Activated CD8-positive, alpha-beta T cell treated with anti-CD3 and anti-CD28 coated beads, Interleukin-2, amount 10 ng/mL, durations not matched to agents 7 days and 5 days (primary cell): ENCODE results near the gene CPNE2. TPM values are rescaled to one million over a fixed set of nuclear protein-coding genes. Genes with fewer than 3 reads are reported as not detected.

Experiments used
- ATAC-seq: fragments of 150-1000 bp; cut with Tn5 transposase; one replicate; pipeline ENCODE4 v1.10.0; 2021; ENCODE audit warnings: moderate library complexity
- CTCF ChIA-PET: fragments of 350-600 bp; sonication (Branson Sonifier 250); formaldehyde crosslinking; loops from one replicate; lab custom pipeline; 2021; ENCODE audit warnings: antibody characterized with exemption; lab: Charles Lee
- POLR2A ChIA-PET: fragments of 350-600 bp; sonication (Branson Sonifier 250); formaldehyde crosslinking; loops from one replicate; lab custom pipeline; 2021; ENCODE audit warnings: antibody characterized with exemption; lab: Charles Lee
- DNase-seq: peaks from one replicate; pipeline ENCODE4 v3.0.0-alpha.2; 2020
- H3K27ac Mint-ChIP-seq: one replicate; pipeline ENCODE4 v1.8.0; 2021; ENCODE audit warnings: mild to moderate bottlenecking, mixed read lengths
- H3K27me3 Mint-ChIP-seq: one replicate; pipeline ENCODE4 v1.8.0; 2021; ENCODE audit warnings: low read depth, mixed read lengths
- H3K36me3 Mint-ChIP-seq: one replicate; pipeline ENCODE4 v1.8.0; 2021; ENCODE audit warnings: low read depth, mixed read lengths
- H3K4me1 Mint-ChIP-seq: one replicate; pipeline ENCODE4 v1.8.0; 2021; ENCODE audit warnings: low read depth, mixed read lengths
- H3K4me3 Mint-ChIP-seq: one replicate; pipeline ENCODE4 v1.8.0; 2021; ENCODE audit warnings: mild to moderate bottlenecking, mixed read lengths
- H3K9me3 Mint-ChIP-seq: one replicate; pipeline ENCODE4 v1.8.0; 2022; ENCODE audit warnings: mixed read lengths; ENCODE audit not compliant: insufficient read depth
- total RNA-seq, 2 experiments: library from RNA; stranded (reverse); gene quantifications; one replicate each; pipeline ENCODE4 v1.2.3, GENCODE V29; 2021

CPNE2 gene
- total RNA-seq, 2 experiments from 2014 or later, result 11.3 to 12.5 TPM

GRCh38 chr16:57133886-57134285, 41.5 kb downstream of the CPNE2 start:
- Mint-ChIP-seq H3K4me3 (peak overlapping the region; percentile 76), H3K27me3 (no peaks in the 10 kb centered on the region), H3K36me3 (peaks cover 11% of the 10 kb centered on the region), H3K27ac (peak overlapping the region; percentile 88), H3K4me1 (peaks cover 72% of the 10 kb centered on the region), H3K9me3 (no peaks in the 10 kb centered on the region)
- DNase-seq (peak; percentile 47), ATAC-seq (peak; percentile 10)
- POLR2A ChIA-PET, result interaction anchor here (0.7 to 1.1 kb wide), 4 partner anchors 9 to 22 kb away, joined by 3 to 6 read pairs (median 3); no protein-coding TSS in a partner anchor
- CTCF ChIA-PET, result interaction anchor here (1.2 to 5.7 kb wide), 4 partner anchors 17 to 50 kb away, joined by 4 to 20 read pairs (median 10); partner anchors contain the start of gene CPNE2

- no peaks in the 10 kb centered on the region for H3K27me3 Mint-ChIP-seq
- peaks cover 67% of the 10 kb centered on the region for H3K4me1 Mint-ChIP-seq
- H3K27ac Mint-ChIP-seq, result peak overlapping the region; percentile 88
- peaks cover 14% of the 10 kb centered on the region for H3K36me3 Mint-ChIP-seq
- H3K9me3 Mint-ChIP-seq, result no peaks in the 10 kb centered on the region
- ChIA-PET CTCF (interaction anchor here (1.1 to 5.7 kb wide), 7 partner anchors 12 to 94 kb away, joined by 3 to 20 read pairs (median 4); no protein-coding TSS in a partner anchor), POLR2A (interaction anchor here (1.0 to 1.7 kb wide), 3 partner anchors 9 to 51 kb away, joined by 3 to 6 read pairs (median 5); partner anchors contain the start of genes PSME3IP1 and RSPRY1)
- peak; percentile 74 for ATAC-seq
- peak; percentile 56 for DNase-seq
- H3K4me3 Mint-ChIP-seq, result peak overlapping the region; percentile 76
Measured at GRCh38 chr16:57134982-57135381, 42.6 kb downstream of the CPNE2 start.

GRCh38 chr16:57137043-57137442, 44.7 kb downstream of the CPNE2 start:
- Mint-ChIP-seq H3K4me1 (peaks cover 68% of the 10 kb centered on the region), H3K27ac (peak overlapping the region; percentile 30), H3K9me3 (no peaks in the 10 kb centered on the region), H3K36me3 (peaks cover 14% of the 10 kb centered on the region), H3K4me3 (no peak overlapping the region), H3K27me3 (no peaks in the 10 kb centered on the region)
- ATAC-seq (no peak), DNase-seq (no peak)
- ChIA-PET POLR2A (interaction anchor here (1.2 kb wide), 1 partner anchor 53 kb away, joined by 3 read pairs; no protein-coding TSS in a partner anchor), CTCF (interaction anchor here (3.9 to 5.7 kb wide), 2 partner anchors 14 to 53 kb away, joined by 11 to 20 read pairs; no protein-coding TSS in a partner anchor)

- no peaks in the 10 kb centered on the region for H3K9me3 Mint-ChIP-seq
- H3K4me1 Mint-ChIP-seq, result peaks cover 68% of the 10 kb centered on the region
- H3K36me3 Mint-ChIP-seq, result peaks cover 14% of the 10 kb centered on the region
- ChIA-PET CTCF (interaction anchor here (0.6 to 1.3 kb wide), 3 partner anchors 8 to 44 kb away, joined by 3 to 5 read pairs (median 4); no protein-coding TSS in a partner anchor), POLR2A (no interaction called here)
- no peaks in the 10 kb centered on the region for H3K27me3 Mint-ChIP-seq
- ATAC-seq (no peak), DNase-seq (no peak)
- H3K4me3 Mint-ChIP-seq, result no peak overlapping the region
- H3K27ac Mint-ChIP-seq, result peak overlapping the region; percentile 36
Measured at GRCh38 chr16:57137566-57138273, 45.3 kb downstream of the CPNE2 start.

- ATAC-seq, result no peak
- DNase-seq, result no peak
- Mint-ChIP-seq H3K9me3 (no peaks in the 10 kb centered on the region), H3K36me3 (peaks cover 14% of the 10 kb centered on the region), H3K4me3 (no peak overlapping the region), H3K4me1 (peaks cover 65% of the 10 kb centered on the region), H3K27ac (peak overlapping the region; percentile 36), H3K27me3 (no peaks in the 10 kb centered on the region)
- CTCF ChIA-PET, result interaction anchor here (0.6 to 1.3 kb wide), 3 partner anchors 9 to 45 kb away, joined by 3 to 5 read pairs (median 4); no protein-coding TSS in a partner anchor
- POLR2A ChIA-PET, result no interaction called here
Measured at GRCh38 chr16:57138281-57138935, 46.0 kb downstream of the CPNE2 start.

GRCh38 chr16:57140931-57141668, 48.7 kb downstream of the CPNE2 start:
- POLR2A ChIA-PET, result interaction anchor here (0.9 to 1.7 kb wide), 2 partner anchors 10 to 12 kb away, joined by 5 to 6 read pairs; no protein-coding TSS in a partner anchor
- Mint-ChIP-seq H3K36me3 (peaks cover 14% of the 10 kb centered on the region), H3K27ac (peak overlapping the region; percentile 76), H3K9me3 (no peaks in the 10 kb centered on the region), H3K27me3 (no peaks in the 10 kb centered on the region), H3K4me3 (no peak overlapping the region), H3K4me1 (peaks cover 40% of the 10 kb centered on the region)
- ATAC-seq (peak; percentile 42), DNase-seq (no peak)
- CTCF ChIA-PET, result interaction anchor here (0.6 to 2.9 kb wide), 6 partner anchors 11 to 57 kb away, joined by 3 to 13 read pairs (median 5); no protein-coding TSS in a partner anchor

- Mint-ChIP-seq H3K27ac (peak overlapping the region; percentile 76), H3K4me1 (peaks cover 39% of the 10 kb centered on the region), H3K36me3 (peaks cover 12% of the 10 kb centered on the region), H3K9me3 (no peaks in the 10 kb centered on the region), H3K4me3 (no peak overlapping the region), H3K27me3 (no peaks in the 10 kb centered on the region)
- no peak for DNase-seq
- ChIA-PET CTCF (interaction anchor here (0.6 to 2.9 kb wide), 7 partner anchors 10 to 58 kb away, joined by 3 to 13 read pairs (median 5); partner anchors contain the start of gene CPNE2), POLR2A (interaction anchor here (0.8 to 1.7 kb wide), 6 partner anchors 8 to 50 kb away, joined by 3 to 6 read pairs (median 3); partner anchors contain the start of gene CPNE2)
- ATAC-seq, result peak; percentile 71
Measured at GRCh38 chr16:57141822-57142631, 49.6 kb downstream of the CPNE2 start.

GRCh38 chr16:57143149-57143921, 51.0 kb downstream of the CPNE2 start:
- Mint-ChIP-seq H3K4me3 (no peak overlapping the region), H3K9me3 (no peaks in the 10 kb centered on the region), H3K27me3 (no peaks in the 10 kb centered on the region), H3K4me1 (peaks cover 46% of the 10 kb centered on the region), H3K36me3 (peaks cover 8% of the 10 kb centered on the region), H3K27ac (no peak overlapping the region)
- ChIA-PET POLR2A (interaction anchor here (0.8 to 1.8 kb wide), 4 partner anchors 9 to 16 kb away, joined by 3 to 9 read pairs (median 3); no protein-coding TSS in a partner anchor), CTCF (interaction anchor here (0.7 to 1.8 kb wide), 5 partner anchors 14 to 59 kb away, joined by 3 to 9 read pairs (median 4); partner anchors contain the start of gene CPNE2)
- DNase-seq (no peak), ATAC-seq (no peak)

GRCh38 chr16:57144027-57144426, 51.6 kb downstream of the CPNE2 start:
- Mint-ChIP-seq H3K4me1 (peaks cover 46% of the 10 kb centered on the region), H3K36me3 (peaks cover 6% of the 10 kb centered on the region), H3K27ac (no peak overlapping the region), H3K4me3 (no peak overlapping the region), H3K9me3 (no peaks in the 10 kb centered on the region), H3K27me3 (no peaks in the 10 kb centered on the region)
- no peak for DNase-seq
- ChIA-PET POLR2A (interaction anchor here (0.8 to 1.8 kb wide), 3 partner anchors 9 to 17 kb away, joined by 3 to 9 read pairs (median 3); no protein-coding TSS in a partner anchor), CTCF (interaction anchor here (1.0 to 1.8 kb wide), 4 partner anchors 15 to 60 kb away, joined by 4 to 9 read pairs (median 4); partner anchors contain the start of gene CPNE2)
- ATAC-seq, result no peak
